ENCODE measurements around the gene MTG1. TPM values are rescaled to one million over a fixed set of nuclear protein-coding genes. Genes with fewer than 3 reads are reported as not detected.

MTG1 gene
- polyA plus RNA-seq, 1 donor (not counting 4 experiments of a cell fraction or from before 2014, with no cell fraction given) = 31.6 TPM

DNA sequence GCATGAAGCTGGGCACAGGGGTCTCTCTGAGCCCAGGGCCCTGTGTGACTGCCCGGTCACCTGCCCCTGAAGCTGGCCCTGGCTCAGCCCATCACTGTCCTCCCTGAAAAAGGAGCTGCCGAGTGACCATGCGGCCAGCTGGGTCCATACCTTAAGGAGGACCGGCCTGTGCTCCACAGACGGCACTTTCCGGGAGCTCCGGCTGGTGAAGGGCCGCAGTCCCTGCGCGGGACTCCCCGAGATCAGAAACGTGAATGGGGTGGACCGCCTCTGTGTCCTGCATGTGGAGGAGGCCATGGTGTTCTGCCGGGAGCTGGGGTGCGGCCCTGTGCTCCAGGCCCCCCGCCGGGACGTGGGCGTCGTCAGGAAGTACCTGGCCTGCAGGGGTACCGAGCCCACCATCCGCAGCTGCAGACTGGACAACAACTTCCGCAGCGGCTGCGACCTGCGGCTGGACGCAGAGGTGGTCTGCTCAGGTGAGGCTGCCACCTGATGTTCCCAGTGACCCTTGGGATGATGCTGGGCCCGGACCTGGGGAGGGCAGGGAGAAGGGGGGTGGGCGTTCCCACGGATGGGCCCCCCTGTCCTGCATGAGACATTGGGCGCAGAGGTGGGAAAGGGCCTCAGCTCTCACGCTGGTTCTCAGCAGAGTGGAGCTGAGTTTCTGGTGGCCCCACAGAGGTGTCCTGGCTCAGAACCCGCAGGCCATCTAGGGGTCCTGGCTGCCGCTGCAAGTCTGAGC lies 63.3 kb downstream of the MTG1 start:
- dilution Hi-C loops (cut with MboI; ENCODE audit: extremely low pct_ligation_motif_present, low sequenced_read_pairs) = no loop called here
- Histone ChIP-seq H3K9ac (ENCODE audit: control insufficient read depth, extremely low read depth, insufficient read depth, low read length) (no peak overlapping the region), H3K4me3 (ENCODE audit: control insufficient read depth in 2 of 3, extremely low read depth in 1 of 3, insufficient read depth in 2 of 3, low read depth in 1 of 3, low read length in 3 of 3) (no peak overlapping the region), H3K36me3 (ENCODE audit: control insufficient read depth in 2 of 2, extremely low read depth in 1 of 2, insufficient read depth in 2 of 2, low read length in 2 of 2) (no peaks in the 10 kb centered on the region), H3K79me2 (ENCODE audit: control insufficient read depth, insufficient read depth, low read length) (no peaks in the 10 kb centered on the region), H2AFZ (ENCODE audit: control insufficient read depth, low read length) (no peak overlapping the region), H3K4me1 (ENCODE audit: control insufficient read depth, extremely low read depth, insufficient read depth, low read length) (no peaks in the 10 kb centered on the region), H3K9me1 (ENCODE audit: control insufficient read depth, extremely low read depth, insufficient read depth, low read length) (no peaks in the 10 kb centered on the region), H4K20me1 (ENCODE audit: control insufficient read depth, extremely low read depth, insufficient read depth, low read length) (no peaks in the 10 kb centered on the region), H3K27ac (ENCODE audit: control insufficient read depth, insufficient read depth, low read length) (no peak overlapping the region), H3K27me3 (ENCODE audit: control insufficient read depth, extremely low read depth, insufficient read depth, low read length) (no peaks in the 10 kb centered on the region), H3K9me3 (ENCODE audit: control insufficient read depth, low read depth, low read length) (peaks cover 2% of the 10 kb centered on the region), H3K4me2 (ENCODE audit: control insufficient read depth, extremely low read depth, insufficient read depth, low read depth, low read length) (no peak overlapping the region)
- TF ChIP-seq EZH2 (IDR thresholded peaks at IDR 0.05; ENCODE audit: low read length) = no peak
- TF ChIP-seq, protein P1, sequence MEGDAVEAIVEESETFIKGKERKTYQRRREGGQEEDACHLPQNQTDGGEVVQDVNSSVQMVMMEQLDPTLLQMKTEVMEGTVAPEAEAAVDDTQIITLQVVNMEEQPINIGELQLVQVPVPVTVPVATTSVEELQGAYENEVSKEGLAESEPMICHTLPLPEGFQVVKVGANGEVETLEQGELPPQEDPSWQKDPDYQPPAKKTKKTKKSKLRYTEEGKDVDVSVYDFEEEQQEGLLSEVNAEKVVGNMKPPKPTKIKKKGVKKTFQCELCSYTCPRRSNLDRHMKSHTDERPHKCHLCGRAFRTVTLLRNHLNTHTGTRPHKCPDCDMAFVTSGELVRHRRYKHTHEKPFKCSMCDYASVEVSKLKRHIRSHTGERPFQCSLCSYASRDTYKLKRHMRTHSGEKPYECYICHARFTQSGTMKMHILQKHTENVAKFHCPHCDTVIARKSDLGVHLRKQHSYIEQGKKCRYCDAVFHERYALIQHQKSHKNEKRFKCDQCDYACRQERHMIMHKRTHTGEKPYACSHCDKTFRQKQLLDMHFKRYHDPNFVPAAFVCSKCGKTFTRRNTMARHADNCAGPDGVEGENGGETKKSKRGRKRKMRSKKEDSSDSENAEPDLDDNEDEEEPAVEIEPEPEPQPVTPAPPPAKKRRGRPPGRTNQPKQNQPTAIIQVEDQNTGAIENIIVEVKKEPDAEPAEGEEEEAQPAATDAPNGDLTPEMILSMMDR (optimal IDR thresholded peaks at IDR 0.05 in 1 of 3, IDR thresholded peaks at IDR 0.05 in 1 of 3, conservative IDR thresholded peaks at IDR 0.05 in 1 of 3; ENCODE audit: extremely low read depth in 1 of 3, insufficient read depth in 2 of 3, low read length in 3 of 3) = no peak
- no peak for DNase-seq (ENCODE audit: low read depth, low spot score)
- no peak for FAIRE-seq

DNA sequence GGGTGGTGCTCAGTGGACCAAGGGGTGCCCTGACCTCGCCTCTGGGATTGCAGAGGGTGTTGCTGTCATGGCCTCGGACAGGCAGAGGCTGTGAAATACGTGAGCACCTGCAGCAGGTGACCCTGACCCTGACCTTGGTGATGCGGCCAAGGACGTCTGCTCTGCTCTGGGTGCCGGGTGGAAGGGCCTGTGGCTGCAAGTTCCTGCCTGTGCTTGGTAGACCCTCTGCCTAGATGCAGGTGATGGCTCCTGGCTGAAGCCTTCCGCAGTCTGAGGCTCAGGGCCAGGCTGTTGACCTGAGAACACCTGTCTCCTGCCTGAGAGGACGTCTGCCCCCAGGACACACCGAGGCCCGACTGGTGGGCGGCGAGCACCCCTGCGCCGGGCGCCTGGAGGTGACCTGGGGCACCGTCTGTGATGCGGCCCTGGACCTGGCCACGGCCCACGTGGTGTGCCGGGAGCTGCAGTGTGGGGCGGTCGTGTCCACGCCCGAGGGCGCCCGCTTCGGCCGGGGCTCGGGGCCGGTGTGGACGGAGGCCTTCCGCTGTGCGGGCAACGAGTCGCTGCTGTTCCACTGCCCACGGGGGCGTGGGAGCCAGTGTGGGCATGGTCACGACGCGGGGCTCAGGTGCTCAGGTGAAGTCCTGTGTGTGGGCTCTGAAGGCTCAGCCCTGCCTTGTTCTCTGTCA lies 64.2 kb downstream of the MTG1 start:
- H3K4me1 ChIP-seq (ENCODE audit: control insufficient read depth, extremely low read depth, insufficient read depth, low read length) = no peaks in the 10 kb centered on the region
- no peaks in the 10 kb centered on the region for H3K36me3 ChIP-seq (ENCODE audit: control insufficient read depth in 2 of 2, extremely low read depth in 1 of 2, insufficient read depth in 2 of 2, low read length in 2 of 2)
- H3K9me1 ChIP-seq (ENCODE audit: control insufficient read depth, extremely low read depth, insufficient read depth, low read length) = no peaks in the 10 kb centered on the region
- no peak overlapping the region for H3K27ac ChIP-seq (ENCODE audit: control insufficient read depth, insufficient read depth, low read length)
- H3K4me2 ChIP-seq (ENCODE audit: control insufficient read depth, extremely low read depth, insufficient read depth, low read depth, low read length) = no peak overlapping the region
- dilution Hi-C loops (cut with MboI; ENCODE audit: extremely low pct_ligation_motif_present, low sequenced_read_pairs) = no loop called here
- DNase-seq (ENCODE audit: low read depth, low spot score) (no peak), FAIRE-seq (no peak)
- H3K27me3 ChIP-seq (ENCODE audit: control insufficient read depth, extremely low read depth, insufficient read depth, low read length) = no peaks in the 10 kb centered on the region
- no peak overlapping the region for H2AFZ ChIP-seq (ENCODE audit: control insufficient read depth, low read length)
- H3K79me2 ChIP-seq (ENCODE audit: control insufficient read depth, insufficient read depth, low read length) = no peaks in the 10 kb centered on the region
- TF ChIP-seq, protein P1 (optimal IDR thresholded peaks at IDR 0.05 in 1 of 3, IDR thresholded peaks at IDR 0.05 in 1 of 3, conservative IDR thresholded peaks at IDR 0.05 in 1 of 3; ENCODE audit: extremely low read depth in 1 of 3, insufficient read depth in 2 of 3, low read length in 3 of 3) = no peak
- TF ChIP-seq EZH2 (IDR thresholded peaks at IDR 0.05; ENCODE audit: low read length) = no peak
- no peaks in the 10 kb centered on the region for H4K20me1 ChIP-seq (ENCODE audit: control insufficient read depth, extremely low read depth, insufficient read depth, low read length)
- peaks cover 2% of the 10 kb centered on the region for H3K9me3 ChIP-seq (ENCODE audit: control insufficient read depth, low read depth, low read length)
- no peak overlapping the region for H3K4me3 ChIP-seq (ENCODE audit: control insufficient read depth in 2 of 3, extremely low read depth in 1 of 3, insufficient read depth in 2 of 3, low read depth in 1 of 3, low read length in 3 of 3)
- no peak overlapping the region for H3K9ac ChIP-seq (ENCODE audit: control insufficient read depth, extremely low read depth, insufficient read depth, low read length)

All from keratinocyte (primary cell).